Naive thymus-derived CD8-positive, alpha-beta T cell (primary cell): ENCODE results near the gene TIGD2. TPM values are rescaled to one million over a fixed set of nuclear protein-coding genes. Genes with fewer than 3 reads are reported as not detected.

Experiments
- ATAC-seq, 2 donors: fragments of 150-1000 bp; cut with Tn5 transposase in 1 of 2; sonication (Bioruptor Pico), chemical (Tn5 transposase) in 1 of 2; 1 replicate in 1 of 2; 2 replicates in 1 of 2; pipeline ENCODE4 v1.10.0; 2021; ENCODE audit warnings: mild to moderate bottlenecking in 2 of 2, moderate library complexity in 2 of 2
- POLR2A ChIA-PET: fragments of 350-600 bp; sonication (Branson Sonifier 250); formaldehyde crosslinking; loops from one replicate; lab custom pipeline; 2021; ENCODE audit warnings: antibody characterized with exemption; lab: Charles Lee
- DNase-seq, 10 donors: peaks; one replicate each; pipeline versions ENCODE4 v3.0.0 to v3.0.0-alpha.2; 2020 to 2022
- H3K27ac Mint-ChIP-seq, 10 donors: one replicate each; pipeline ENCODE4 v1.8.0; 2020 to 2022; ENCODE audit warnings: mild to moderate bottlenecking in 10 of 10, mixed read lengths in 10 of 10, moderate library complexity in 4 of 10, inconsistent platforms in 1 of 10
- H3K27me3 Mint-ChIP-seq, 5 donors: one replicate each; pipeline ENCODE4 v1.8.0; 2021 to 2022; ENCODE audit warnings: mixed read lengths in 5 of 5
- H3K36me3 Mint-ChIP-seq, 3 donors: one replicate each; pipeline ENCODE4 v1.8.0; 2020 to 2022; ENCODE audit warnings: mixed read lengths in 3 of 3, mild to moderate bottlenecking in 2 of 3, inconsistent platforms in 1 of 3
- H3K4me1 Mint-ChIP-seq, 4 donors: one replicate each; pipeline ENCODE4 v1.8.0; 2021 to 2022; ENCODE audit warnings: mixed read lengths in 4 of 4
- H3K4me3 Mint-ChIP-seq, 10 donors: one replicate each; pipeline ENCODE4 v1.8.0; 2020 to 2022; ENCODE audit warnings: mild to moderate bottlenecking in 10 of 10, mixed read lengths in 10 of 10, moderate library complexity in 6 of 10, inconsistent platforms in 1 of 10
- H3K9me3 Mint-ChIP-seq, 9 donors: one replicate each; pipeline ENCODE4 v1.8.0; 2020 to 2022; ENCODE audit warnings: mixed read lengths in 9 of 9, mild to moderate bottlenecking in 3 of 9, inconsistent platforms in 1 of 9, moderate library complexity in 1 of 9
- polyA plus RNA-seq, 3 donors: library from polyadenylated mRNA; unstranded; fragments of 300-500 nt; fragmentation: Illumina TruSeq; gene quantifications; one replicate each; pipeline ENCODE4 v1.2.3, GENCODE V29; 2021
- total RNA-seq, 8 experiments: library from RNA in 2 of 8; stranded (reverse) in 2 of 8; gene quantifications; one replicate each; pipeline ENCODE4 v1.2.3 and lab custom pipeline; 2021 to 2026

The TIGD2 gene
- total and polyA plus RNA-seq, 5 experiments from 2014 or later: 3.2 to 8.4 (median 4.2) TPM

- H3K27ac Mint-ChIP-seq: no peak overlapping the region
- POLR2A ChIA-PET: no interaction called here
- no peak overlapping the region for H3K4me3 Mint-ChIP-seq
These were observed 34.9 kb downstream of the TIGD2 start for GRCh38 chr4:89146196-89146595.

GRCh38 chr4:89152972-89153371, 41.6 kb downstream of the TIGD2 start:
- H3K27me3 Mint-ChIP-seq: peaks cover 4 to 11% (median 8%) of the 10 kb centered on the region in 5 donors
- DNase-seq (no peak), ATAC-seq (no peak)
- no peaks in the 10 kb centered on the region for H3K4me1 Mint-ChIP-seq
- H3K36me3 Mint-ChIP-seq: peaks cover 0 to 12% (median 5%) of the 10 kb centered on the region in 3 donors
- H3K9me3 Mint-ChIP-seq: peaks cover 0 to 17% (median 2%) of the 10 kb centered on the region in 9 donors
- no peak overlapping the region for H3K4me3 Mint-ChIP-seq
- POLR2A ChIA-PET: no interaction called here
- H3K27ac Mint-ChIP-seq: no peak overlapping the region

More at GRCh38 chr4:89146196-89146595, 34.9 kb downstream of the TIGD2 start:
- peaks cover 0 to 5% (median 3%) of the 10 kb centered on the region in 3 donors for H3K36me3 Mint-ChIP-seq
- H3K4me1 Mint-ChIP-seq: no peaks in the 10 kb centered on the region
- no peak for ATAC-seq
- peaks cover 0 to 8% (median 3%) of the 10 kb centered on the region in 9 donors for H3K9me3 Mint-ChIP-seq
- H3K27me3 Mint-ChIP-seq: peaks cover 0 to 8% (median under 1%) of the 10 kb centered on the region in 5 donors
- no peak for DNase-seq

GRCh38 chr4:89156174-89156914, 45.0 kb downstream of the TIGD2 start:
- Mint-ChIP-seq H3K9me3 (peaks cover 0 to 9% (median 0%) of the 10 kb centered on the region in 9 donors), H3K27ac (no peak overlapping the region), H3K4me3 (no peak overlapping the region), H3K36me3 (peaks cover 0 to 7% (median 2%) of the 10 kb centered on the region in 3 donors), H3K4me1 (no peaks in the 10 kb centered on the region), H3K27me3 (peaks cover 2 to 12% (median 6%) of the 10 kb centered on the region in 5 donors)
- no peak for ATAC-seq
- DNase-seq: no peak
- POLR2A ChIA-PET: no interaction called here

GRCh38 chr4:89157488-89158024, 46.2 kb downstream of the TIGD2 start:
- Mint-ChIP-seq H3K9me3 (no peaks in the 10 kb centered on the region), H3K4me1 (no peaks in the 10 kb centered on the region), H3K27ac (no peak overlapping the region), H3K4me3 (no peak overlapping the region), H3K36me3 (no peaks in the 10 kb centered on the region), H3K27me3 (peaks cover 0 to 12% (median 3%) of the 10 kb centered on the region in 5 donors)
- ATAC-seq (no peak), DNase-seq (no peak)
- POLR2A ChIA-PET: no interaction called here

- peak in 3 of 10 donors; percentile 25 to 33 (median 27) for DNase-seq
- Mint-ChIP-seq H3K4me1 (no peaks in the 10 kb centered on the region), H3K27me3 (peaks cover 3 to 12% (median 8%) of the 10 kb centered on the region in 5 donors), H3K27ac (no peak overlapping the region), H3K9me3 (no peaks in the 10 kb centered on the region), H3K36me3 (no peaks in the 10 kb centered on the region), H3K4me3 (no peak overlapping the region)
- ATAC-seq: peak in 1 of 2 donors; percentile 33
- POLR2A ChIA-PET: no interaction called here
These were observed 47.7 kb downstream of the TIGD2 start for GRCh38 chr4:89158884-89159503.

GRCh38 chr4:89160806-89161205, 49.5 kb downstream of the TIGD2 start:
- no peaks in the 10 kb centered on the region for H3K36me3 Mint-ChIP-seq
- POLR2A ChIA-PET: no interaction called here
- H3K27me3 Mint-ChIP-seq: peaks cover 3 to 12% (median 8%) of the 10 kb centered on the region in 5 donors
- H3K27ac Mint-ChIP-seq: no peak overlapping the region
- DNase-seq (no peak), ATAC-seq (no peak)
- H3K4me1 Mint-ChIP-seq: no peaks in the 10 kb centered on the region
- no peak overlapping the region for H3K4me3 Mint-ChIP-seq
- no peaks in the 10 kb centered on the region for H3K9me3 Mint-ChIP-seq

GRCh38 chr4:89161841-89162240, 50.5 kb downstream of the TIGD2 start:
- POLR2A ChIA-PET: no interaction called here
- ATAC-seq: no peak
- Mint-ChIP-seq H3K27me3 (peaks cover 0 to 8% (median 6%) of the 10 kb centered on the region in 5 donors), H3K9me3 (no peaks in the 10 kb centered on the region), H3K27ac (peak overlapping the region in 1 of 10 donors; percentile 13), H3K4me1 (no peaks in the 10 kb centered on the region), H3K36me3 (no peaks in the 10 kb centered on the region), H3K4me3 (no peak overlapping the region)
- DNase-seq: no peak

GRCh38 chr4:89162496-89162895, 51.2 kb downstream of the TIGD2 start:
- ATAC-seq (no peak), DNase-seq (no peak)
- H3K27ac Mint-ChIP-seq: no peak overlapping the region
- peaks cover 0 to 8% (median 6%) of the 10 kb centered on the region in 5 donors for H3K27me3 Mint-ChIP-seq
- no peaks in the 10 kb centered on the region for H3K4me1 Mint-ChIP-seq
- H3K9me3 Mint-ChIP-seq: no peaks in the 10 kb centered on the region
- POLR2A ChIA-PET: no interaction called here
- H3K4me3 Mint-ChIP-seq: no peak overlapping the region
- no peaks in the 10 kb centered on the region for H3K36me3 Mint-ChIP-seq

GRCh38 chr4:89162987-89163386, 51.7 kb downstream of the TIGD2 start:
- POLR2A ChIA-PET: interaction anchor here (0.7 kb wide), 1 partner anchor 22 kb away, joined by 5 read pairs; no protein-coding TSS in a partner anchor
- Mint-ChIP-seq H3K36me3 (no peaks in the 10 kb centered on the region), H3K4me1 (no peaks in the 10 kb centered on the region), H3K4me3 (no peak overlapping the region), H3K27me3 (peaks cover 0 to 8% (median 5%) of the 10 kb centered on the region in 5 donors), H3K9me3 (no peaks in the 10 kb centered on the region), H3K27ac (no peak overlapping the region)
- ATAC-seq (no peak), DNase-seq (no peak)

GRCh38 chr4:89164400-89164799, 53.1 kb downstream of the TIGD2 start:
- Mint-ChIP-seq H3K9me3 (no peaks in the 10 kb centered on the region), H3K4me3 (no peak overlapping the region), H3K27ac (no peak overlapping the region), H3K4me1 (no peaks in the 10 kb centered on the region), H3K27me3 (peaks cover 0 to 8% (median 5%) of the 10 kb centered on the region in 5 donors), H3K36me3 (no peaks in the 10 kb centered on the region)
- DNase-seq (no peak), ATAC-seq (no peak)
- POLR2A ChIA-PET: no interaction called here
